Activated CD8-positive, alpha-beta memory T cell treated with anti-CD3 and anti-CD28 coated beads, Interleukin-2, amount 10 ng/mL, durations not matched to agents 7 days and 5 days (primary cell): ENCODE results near the gene TTPAL. TPM values are rescaled to one million over a fixed set of nuclear protein-coding genes. Genes with fewer than 3 reads are reported as not detected.

Experiments
- ATAC-seq: fragments of 150-1000 bp; cut with Tn5 transposase; one replicate; pipeline ENCODE4 v1.10.0; 2021; ENCODE audit warnings: moderate library complexity
- CTCF ChIA-PET: fragments of 350-600 bp; sonication (Branson Sonifier 250); formaldehyde crosslinking; loops from one replicate; lab custom pipeline; 2021; ENCODE audit warnings: antibody characterized with exemption; lab: Charles Lee
- DNase-seq: peaks from one replicate; pipeline ENCODE4 v3.0.0-alpha.2; 2020
- H3K27ac Mint-ChIP-seq: one replicate; pipeline ENCODE4 v1.8.0; 2021; ENCODE audit warnings: mild to moderate bottlenecking, mixed read lengths
- H3K27me3 Mint-ChIP-seq: one replicate; pipeline ENCODE4 v1.8.0; 2021; ENCODE audit warnings: mixed read lengths
- H3K36me3 Mint-ChIP-seq: one replicate; pipeline ENCODE4 v1.8.0; 2021; ENCODE audit warnings: mild to moderate bottlenecking, mixed read lengths
- H3K4me1 Mint-ChIP-seq: one replicate; pipeline ENCODE4 v1.8.0; 2021; ENCODE audit warnings: mixed read lengths
- H3K4me3 Mint-ChIP-seq: one replicate; pipeline ENCODE4 v1.8.0; 2021; ENCODE audit warnings: mild to moderate bottlenecking, moderate library complexity, mixed read lengths
- H3K9me3 Mint-ChIP-seq: one replicate; pipeline ENCODE4 v1.8.0; 2022; ENCODE audit warnings: low read depth, mixed read lengths
- total RNA-seq, 2 experiments: library from RNA; stranded (reverse); gene quantifications; one replicate each; pipeline ENCODE4 v1.2.3, GENCODE V29; 2021

The TTPAL gene
- total RNA-seq, 2 experiments from 2014 or later, result 16.5 to 23.9 TPM

DNA sequence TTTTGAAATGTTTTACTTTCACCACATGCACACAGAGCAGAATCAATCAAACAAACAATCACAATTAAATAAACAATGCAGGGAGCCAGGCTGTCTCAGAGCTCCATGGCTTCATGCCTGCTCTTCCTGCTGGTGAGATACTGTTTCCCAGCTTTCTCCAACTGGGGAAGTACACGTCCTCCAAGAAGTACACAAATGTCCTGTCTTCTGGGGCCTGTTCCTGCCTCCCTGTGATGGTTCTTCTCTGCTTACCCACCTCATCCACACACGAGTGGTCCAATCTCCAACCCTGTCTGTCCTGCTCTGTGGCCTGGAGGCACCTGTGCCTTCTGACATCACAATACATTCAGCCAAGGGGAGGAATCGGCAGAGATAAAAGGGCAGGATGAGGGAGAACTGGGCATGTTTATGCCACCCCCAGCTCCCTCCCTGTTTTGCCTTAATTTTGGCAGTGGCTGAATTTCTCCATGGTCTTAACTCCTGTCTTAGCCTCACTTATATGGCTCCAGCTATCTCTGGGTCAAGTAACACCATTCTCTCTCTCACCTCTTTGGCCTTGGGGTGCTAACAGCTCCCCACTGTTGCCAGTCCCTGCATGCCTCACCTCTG lies 25.3 kb upstream of the TTPAL start:
- Mint-ChIP-seq H3K4me1 (no peaks in the 10 kb centered on the region), H3K36me3 (no peaks in the 10 kb centered on the region), H3K4me3 (no peak overlapping the region), H3K27ac (no peak overlapping the region), H3K27me3 (peaks cover 2% of the 10 kb centered on the region), H3K9me3 (no peaks in the 10 kb centered on the region)
- DNase-seq (no peak), ATAC-seq (no peak)
- CTCF ChIA-PET, result interaction anchor here (0.6 to 0.9 kb wide), 2 partner anchors 11 to 363 kb away, joined by 3 read pairs; no protein-coding TSS in a partner anchor

DNA sequence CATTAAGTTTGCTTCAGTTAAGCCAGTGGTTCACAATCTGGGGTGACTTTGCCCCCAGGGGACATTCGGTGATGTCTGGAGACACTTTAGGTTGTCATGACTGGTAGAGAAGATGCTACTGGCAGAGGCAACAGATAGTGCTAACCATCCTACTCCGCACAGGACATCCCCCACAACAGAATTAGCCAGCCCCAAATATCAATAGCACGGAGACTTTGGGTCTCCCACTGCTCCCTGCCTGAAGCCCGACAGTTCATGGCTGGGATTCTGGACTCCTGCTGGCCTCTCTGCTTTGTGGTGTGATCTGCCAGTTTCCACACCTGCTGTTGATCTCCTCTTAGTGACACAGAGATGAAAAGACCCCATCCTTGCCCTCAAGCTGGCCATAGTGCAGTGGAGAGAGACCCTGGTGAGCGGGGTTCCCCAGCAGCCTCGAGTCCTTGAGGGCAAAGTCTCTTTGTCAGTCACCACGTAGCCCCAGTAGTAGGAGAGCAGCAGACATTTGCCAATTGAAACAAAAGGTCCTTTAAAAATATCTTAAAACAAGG lies 24.7 kb upstream of the TTPAL start:
- no peak for DNase-seq
- no peak for ATAC-seq
- no peak overlapping the region for H3K27ac Mint-ChIP-seq
- peaks cover 2% of the 10 kb centered on the region for H3K27me3 Mint-ChIP-seq
- H3K4me3 Mint-ChIP-seq, result no peak overlapping the region
- CTCF ChIA-PET, result no interaction called here
- H3K4me1 Mint-ChIP-seq, result no peaks in the 10 kb centered on the region
- H3K9me3 Mint-ChIP-seq, result no peaks in the 10 kb centered on the region
- H3K36me3 Mint-ChIP-seq, result no peaks in the 10 kb centered on the region

DNA sequence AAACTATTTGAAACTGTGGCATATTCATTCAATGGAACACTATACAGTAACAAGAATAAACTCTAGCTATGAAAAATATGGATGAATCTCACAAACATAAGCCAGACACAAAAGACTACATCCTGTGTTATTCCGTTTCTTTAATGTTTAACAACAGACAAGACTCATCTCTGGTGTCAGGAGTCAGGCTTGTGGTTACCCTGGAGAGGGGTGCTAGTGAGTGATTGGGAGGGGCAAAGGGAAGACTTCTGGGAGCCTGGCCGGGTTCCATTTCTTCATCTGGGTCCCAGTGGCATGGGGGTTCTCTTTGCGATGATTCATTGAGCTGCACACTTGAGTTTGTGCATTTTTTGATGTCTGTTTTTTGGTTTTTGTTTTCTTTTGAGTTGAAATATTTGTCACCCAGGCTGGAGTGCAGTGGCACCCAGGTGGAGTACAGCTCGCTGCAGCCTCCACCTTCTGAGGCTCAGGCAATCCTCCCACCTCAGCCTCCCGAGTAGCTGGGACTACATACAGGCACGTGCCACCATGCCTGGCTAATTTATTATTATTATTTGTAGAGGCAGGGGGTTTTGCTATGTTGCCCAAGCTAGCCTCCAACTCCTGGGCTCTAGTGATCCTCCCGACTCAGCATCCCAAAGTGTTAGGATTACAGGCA lies 21.2 kb upstream of the TTPAL start:
- no peak for ATAC-seq
- CTCF ChIA-PET, result no interaction called here
- no peak overlapping the region for H3K4me3 Mint-ChIP-seq
- peaks cover 2% of the 10 kb centered on the region for H3K27me3 Mint-ChIP-seq
- H3K36me3 Mint-ChIP-seq, result no peaks in the 10 kb centered on the region
- DNase-seq, result no peak
- no peaks in the 10 kb centered on the region for H3K4me1 Mint-ChIP-seq
- H3K9me3 Mint-ChIP-seq, result no peaks in the 10 kb centered on the region
- H3K27ac Mint-ChIP-seq, result no peak overlapping the region

DNA sequence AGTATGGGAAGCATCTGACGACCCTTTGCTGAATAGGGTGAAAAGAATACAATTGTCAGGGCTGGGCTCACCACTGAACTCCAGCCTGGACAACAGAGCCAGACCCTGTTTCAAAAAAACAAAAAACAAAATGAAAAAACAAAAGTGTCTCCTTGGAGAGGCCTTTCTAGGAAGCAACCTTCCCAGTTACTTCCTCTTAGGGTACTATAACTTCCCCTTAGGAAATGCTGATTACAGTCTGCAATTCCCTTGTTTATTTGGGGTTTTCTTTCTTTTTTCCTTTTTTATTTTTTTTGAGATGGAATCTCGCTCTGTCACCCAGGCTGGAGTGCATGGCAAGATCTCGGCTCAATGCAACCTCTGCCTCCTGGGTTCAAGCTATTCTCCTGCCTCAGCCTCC lies 20.5 kb upstream of the TTPAL start:
- H3K4me1 Mint-ChIP-seq, result no peaks in the 10 kb centered on the region
- no peaks in the 10 kb centered on the region for H3K9me3 Mint-ChIP-seq
- no peak overlapping the region for H3K27ac Mint-ChIP-seq
- ATAC-seq (no peak), DNase-seq (no peak)
- H3K36me3 Mint-ChIP-seq, result no peaks in the 10 kb centered on the region
- peaks cover 2% of the 10 kb centered on the region for H3K27me3 Mint-ChIP-seq
- CTCF ChIA-PET, result no interaction called here
- H3K4me3 Mint-ChIP-seq, result no peak overlapping the region

DNA sequence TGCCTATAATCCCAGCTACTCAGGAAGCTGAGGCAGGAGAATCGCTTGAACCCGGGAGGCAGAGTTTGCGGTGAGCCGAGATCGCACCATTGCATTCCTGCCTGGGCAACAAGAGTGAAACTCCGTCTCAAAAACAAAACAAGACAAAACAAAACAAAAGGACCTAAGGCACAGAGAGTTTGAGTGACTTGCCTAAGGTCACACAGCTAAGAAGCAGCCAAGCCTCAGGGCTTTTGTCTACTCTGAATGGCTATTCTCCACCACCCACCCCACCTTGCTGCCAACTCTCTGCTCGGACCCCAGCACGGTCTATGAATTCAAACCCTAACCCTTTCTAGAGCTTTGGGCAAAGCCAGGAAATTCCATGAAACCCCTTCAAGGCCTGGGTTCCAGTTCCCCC lies 19.1 kb upstream of the TTPAL start:
- H3K9me3 Mint-ChIP-seq, result no peaks in the 10 kb centered on the region
- H3K4me3 Mint-ChIP-seq, result no peak overlapping the region
- no peak overlapping the region for H3K27ac Mint-ChIP-seq
- H3K4me1 Mint-ChIP-seq, result no peaks in the 10 kb centered on the region
- no peaks in the 10 kb centered on the region for H3K36me3 Mint-ChIP-seq
- no peak for ATAC-seq
- CTCF ChIA-PET, result no interaction called here
- H3K27me3 Mint-ChIP-seq, result no peaks in the 10 kb centered on the region
- no peak for DNase-seq

DNA sequence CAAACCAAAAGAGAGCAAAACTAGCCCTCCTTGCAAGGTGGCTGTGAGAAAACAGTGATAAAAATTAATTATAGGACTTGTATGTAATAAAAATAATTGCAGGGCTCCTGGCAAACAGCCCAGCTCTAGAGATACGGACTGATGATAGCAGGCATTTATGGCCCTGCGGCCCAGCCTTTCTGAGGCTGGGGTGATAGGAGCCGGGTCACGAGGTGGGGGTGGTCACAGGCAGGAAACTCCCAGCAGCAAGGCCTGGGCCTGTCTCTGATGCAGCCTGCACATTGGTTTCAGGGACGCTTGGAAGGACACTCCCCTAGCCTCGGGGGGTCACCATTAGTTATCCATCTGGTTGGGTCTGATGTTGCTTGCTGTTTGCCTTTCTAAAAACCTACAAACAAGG lies 18.7 kb upstream of the TTPAL start:
- Mint-ChIP-seq H3K27me3 (no peaks in the 10 kb centered on the region), H3K4me1 (no peaks in the 10 kb centered on the region), H3K27ac (no peak overlapping the region), H3K9me3 (no peaks in the 10 kb centered on the region), H3K36me3 (no peaks in the 10 kb centered on the region), H3K4me3 (no peak overlapping the region)
- DNase-seq, result no peak
- CTCF ChIA-PET, result no interaction called here
- no peak for ATAC-seq

DNA sequence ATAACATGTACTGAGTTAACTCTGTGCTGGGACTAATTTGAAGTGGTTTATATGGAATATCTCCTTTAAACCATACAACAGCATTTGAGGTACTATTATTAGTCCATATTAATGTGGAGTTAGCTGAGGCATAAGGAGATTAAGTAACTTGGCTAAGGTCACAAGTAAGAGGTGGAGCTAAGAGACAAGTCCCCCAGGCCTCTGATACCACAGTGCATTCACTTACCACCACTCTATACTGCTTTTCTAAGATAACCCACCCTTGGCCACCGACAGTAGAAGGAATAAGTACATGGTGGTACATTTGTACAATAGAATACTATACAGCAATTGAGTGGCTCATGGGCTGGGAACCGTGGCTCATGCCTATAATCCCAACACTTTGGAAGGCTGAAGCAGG lies 16.4 kb upstream of the TTPAL start:
- CTCF ChIA-PET, result interaction anchor here (1.4 to 2.4 kb wide), 2 partner anchors 241 to 244 kb away, joined by 3 to 8 read pairs; no protein-coding TSS in a partner anchor
- no peaks in the 10 kb centered on the region for H3K4me1 Mint-ChIP-seq
- H3K27me3 Mint-ChIP-seq, result peaks cover 2% of the 10 kb centered on the region
- ATAC-seq, result no peak
- H3K4me3 Mint-ChIP-seq, result no peak overlapping the region
- no peaks in the 10 kb centered on the region for H3K36me3 Mint-ChIP-seq
- no peak for DNase-seq
- no peaks in the 10 kb centered on the region for H3K9me3 Mint-ChIP-seq
- no peak overlapping the region for H3K27ac Mint-ChIP-seq

DNA sequence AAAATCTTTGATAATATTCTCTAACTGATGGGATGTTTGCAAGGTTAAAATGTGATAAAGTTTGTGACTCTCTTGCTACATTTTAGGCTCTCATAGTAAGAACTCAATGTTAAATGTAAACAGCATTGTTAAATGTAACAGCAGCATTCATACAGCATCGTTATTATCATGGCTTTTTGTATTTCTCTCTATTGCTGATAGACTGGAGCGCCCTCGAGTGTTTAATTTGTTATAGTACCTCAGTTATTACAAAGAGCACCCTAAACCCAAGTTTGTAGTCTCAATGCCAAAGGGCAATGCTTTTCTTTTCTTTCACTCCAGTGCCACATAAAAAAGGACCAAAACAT lies 14.9 kb upstream of the TTPAL start:
- DNase-seq (no peak), ATAC-seq (no peak)
- Mint-ChIP-seq H3K4me1 (no peaks in the 10 kb centered on the region), H3K36me3 (no peaks in the 10 kb centered on the region), H3K9me3 (no peaks in the 10 kb centered on the region), H3K27ac (no peak overlapping the region), H3K27me3 (peaks cover 2% of the 10 kb centered on the region), H3K4me3 (no peak overlapping the region)
- CTCF ChIA-PET, result interaction anchor here (1.4 kb wide), 1 partner anchor 245 kb away, joined by 3 read pairs; no protein-coding TSS in a partner anchor

DNA sequence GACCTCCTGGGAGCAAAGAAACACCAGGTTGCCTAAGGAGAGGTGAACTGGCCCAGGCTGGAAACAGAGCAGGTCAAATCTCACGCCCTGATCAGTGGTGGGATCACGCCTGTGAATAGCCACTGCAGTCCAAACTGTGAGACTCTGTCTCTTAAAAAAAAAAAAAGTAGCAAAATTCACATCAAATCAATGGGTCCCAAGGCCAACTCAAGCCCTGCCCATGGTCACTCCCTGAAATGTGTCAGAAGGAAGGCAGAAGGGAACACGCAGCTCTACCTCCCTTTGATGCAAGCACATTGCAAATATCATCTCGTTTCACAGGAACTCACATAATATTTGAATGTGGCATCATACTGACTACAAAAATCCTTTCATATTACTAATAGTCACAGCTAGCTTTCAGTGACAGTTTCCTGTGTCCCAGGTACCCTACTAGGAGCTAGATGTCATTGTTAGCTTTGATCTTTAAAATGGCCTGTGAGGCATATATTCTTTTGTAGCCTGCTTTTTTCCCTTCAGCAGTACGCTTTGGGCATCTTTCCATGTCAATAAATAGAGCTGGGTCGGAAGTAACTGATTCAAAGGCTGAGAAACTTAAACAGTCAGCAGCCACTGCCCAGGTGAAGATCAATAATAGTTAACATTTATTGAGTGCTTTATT lies 14.4 kb upstream of the TTPAL start:
- H3K36me3 Mint-ChIP-seq, result no peaks in the 10 kb centered on the region
- H3K4me3 Mint-ChIP-seq, result no peak overlapping the region
- H3K27me3 Mint-ChIP-seq, result peaks cover 2% of the 10 kb centered on the region
- CTCF ChIA-PET, result interaction anchor here (1.1 to 1.4 kb wide), 3 partner anchors 12 to 224 kb away, joined by 3 to 4 read pairs (median 3); no protein-coding TSS in a partner anchor
- no peaks in the 10 kb centered on the region for H3K4me1 Mint-ChIP-seq
- no peaks in the 10 kb centered on the region for H3K9me3 Mint-ChIP-seq
- DNase-seq (no peak), ATAC-seq (no peak)
- no peak overlapping the region for H3K27ac Mint-ChIP-seq

DNA sequence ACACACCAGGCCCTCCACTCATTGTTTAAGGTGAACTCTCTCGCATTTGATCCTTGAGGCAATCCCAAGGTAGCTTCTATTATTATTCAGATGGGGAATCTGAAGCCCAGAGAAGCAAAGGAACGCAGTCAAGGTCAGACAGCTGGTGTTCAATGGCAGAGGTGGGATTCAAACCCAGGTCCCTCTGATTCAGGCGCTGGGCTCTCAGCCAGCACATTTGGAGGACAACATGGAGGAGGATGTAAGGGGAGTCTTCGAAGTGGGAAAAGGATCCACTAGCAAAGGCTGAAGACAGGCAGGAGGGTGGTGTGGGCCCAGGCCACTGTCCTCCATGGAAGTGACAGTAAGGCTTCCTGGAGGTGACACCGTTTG lies 13.9 kb upstream of the TTPAL start:
- CTCF ChIA-PET, result interaction anchor here (1.1 to 1.4 kb wide), 3 partner anchors 12 to 224 kb away, joined by 3 to 4 read pairs (median 3); no protein-coding TSS in a partner anchor
- Mint-ChIP-seq H3K9me3 (no peaks in the 10 kb centered on the region), H3K4me3 (no peak overlapping the region), H3K4me1 (no peaks in the 10 kb centered on the region), H3K36me3 (no peaks in the 10 kb centered on the region), H3K27me3 (peaks cover 2% of the 10 kb centered on the region), H3K27ac (no peak overlapping the region)
- no peak for DNase-seq
- ATAC-seq, result no peak

DNA sequence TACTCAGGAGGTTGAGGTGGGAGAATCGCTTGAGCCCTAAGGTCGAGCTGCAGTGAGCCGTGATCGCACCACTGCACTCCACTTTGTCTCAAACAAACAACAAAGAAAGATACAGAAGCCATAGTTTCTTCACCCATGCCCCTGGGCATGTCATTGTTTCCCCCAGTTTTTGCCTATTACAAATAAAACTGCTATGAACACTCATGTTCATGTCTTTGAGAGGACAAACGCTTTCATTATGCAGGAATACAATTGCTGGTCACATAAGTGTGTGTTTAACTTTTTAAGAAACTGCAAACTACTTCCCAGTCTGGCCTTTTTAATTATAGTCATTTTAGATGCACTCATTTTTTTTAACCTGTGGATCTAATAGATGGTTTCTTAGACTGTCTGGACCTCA lies 12.2 kb upstream of the TTPAL start:
- CTCF ChIA-PET, result no interaction called here
- DNase-seq (no peak), ATAC-seq (no peak)
- Mint-ChIP-seq H3K4me3 (no peak overlapping the region), H3K36me3 (no peaks in the 10 kb centered on the region), H3K27ac (no peak overlapping the region), H3K4me1 (no peaks in the 10 kb centered on the region), H3K27me3 (peaks cover 2% of the 10 kb centered on the region), H3K9me3 (no peaks in the 10 kb centered on the region)

DNA sequence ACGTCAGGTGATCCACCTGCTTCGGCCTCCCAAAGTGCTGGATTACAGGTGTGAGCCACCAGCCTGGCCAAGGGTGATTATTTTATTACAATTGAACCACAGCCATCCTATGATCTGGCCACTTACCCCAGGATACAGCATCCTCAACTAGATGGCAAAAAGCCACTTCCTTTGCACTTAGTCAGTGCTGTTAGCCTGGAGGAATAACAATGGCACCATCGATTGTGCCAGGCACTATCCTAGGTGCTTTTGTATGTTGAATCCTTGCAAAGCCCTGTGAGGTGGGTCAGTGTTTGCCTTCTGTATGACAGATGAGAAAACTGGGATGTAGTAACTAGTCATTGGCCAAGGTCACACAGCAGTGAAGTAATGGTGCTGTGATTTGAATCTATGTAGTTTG lies 11.2 kb upstream of the TTPAL start:
- ATAC-seq (no peak), DNase-seq (no peak)
- Mint-ChIP-seq H3K36me3 (no peaks in the 10 kb centered on the region), H3K27ac (no peak overlapping the region), H3K27me3 (peaks cover 2% of the 10 kb centered on the region), H3K4me3 (no peak overlapping the region), H3K9me3 (no peaks in the 10 kb centered on the region), H3K4me1 (no peaks in the 10 kb centered on the region)
- CTCF ChIA-PET, result no interaction called here

DNA sequence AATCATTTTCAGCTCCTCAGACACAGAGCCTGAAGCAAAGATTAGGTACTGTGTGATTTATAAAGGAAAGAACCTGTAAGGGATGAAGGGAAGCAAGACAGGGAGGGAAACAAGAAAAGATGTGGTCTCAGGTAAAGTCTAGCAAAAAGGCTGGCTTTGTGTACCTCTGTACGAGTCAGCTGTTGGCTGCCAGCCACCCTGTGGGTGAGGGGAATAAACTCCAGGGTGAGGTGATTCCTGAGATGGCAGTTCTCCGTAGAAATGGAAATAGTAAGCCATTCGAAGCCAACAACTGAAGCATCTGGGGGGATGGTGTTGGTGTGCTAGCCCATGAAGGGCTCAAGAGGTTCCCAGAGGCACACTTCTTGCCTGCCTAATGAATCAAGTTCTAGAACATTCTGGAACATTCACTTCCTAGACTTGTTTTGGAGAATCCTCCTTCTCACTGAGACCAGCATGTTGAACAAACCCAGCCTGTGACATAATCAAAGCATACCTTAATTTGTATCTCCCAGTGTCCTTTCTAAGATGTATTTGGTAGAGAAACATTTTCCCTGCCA lies 10.6 kb upstream of the TTPAL start:
- DNase-seq, result no peak
- Mint-ChIP-seq H3K27me3 (peaks cover 2% of the 10 kb centered on the region), H3K36me3 (no peaks in the 10 kb centered on the region), H3K27ac (no peak overlapping the region), H3K4me3 (no peak overlapping the region), H3K9me3 (no peaks in the 10 kb centered on the region), H3K4me1 (no peaks in the 10 kb centered on the region)
- CTCF ChIA-PET, result no interaction called here
- no peak for ATAC-seq
